ENCODE results near the gene LMAN2L.
A peak's percentile ranks its signal among the peaks of the same experiment; 100 is the strongest.

The LMAN2L gene

GRCh38 chr2:96764253-96764637 lies 24.4 kb upstream of the LMAN2L start:
- H3K9me2 ChIP-seq (replicated peaks; ENCODE audit: control insufficient read depth, low read length), result no peaks in the 10 kb centered on the region
- H3K4me3 ChIP-seq (ENCODE audit: low read length), result peak overlapping the region; percentile 93
- H3K36me3 ChIP-seq (ENCODE audit: control insufficient read depth, low read length), result no peaks in the 10 kb centered on the region
- no peaks in the 10 kb centered on the region for H3K27me3 ChIP-seq (ENCODE audit: control insufficient read depth, low read length)
- no peaks in the 10 kb centered on the region for H4K20me1 ChIP-seq (ENCODE audit: control insufficient read depth, insufficient read depth, low read depth, low read length)
- TF ChIP-seq EZH2phosphoT487 (IDR thresholded peaks at IDR 0.05; ENCODE audit: borderline replicate concordance, low read length) (no peak), CTCF (IDR thresholded peaks at IDR 0.05; ENCODE audit: low read depth, low read length, poor library complexity, severe bottlenecking) (no peak)
- no peaks in the 10 kb centered on the region for H3K9me3 ChIP-seq (ENCODE audit: control insufficient read depth, insufficient read depth, low read length)
- H3F3A ChIP-seq (ENCODE audit: control insufficient read depth, insufficient read depth), result peaks cover 2% of the 10 kb centered on the region; the same call in 1 of the 2 replicates
- H3K4me1 ChIP-seq (ENCODE audit: control insufficient read depth, low read length), result peaks cover 74% of the 10 kb centered on the region
- no peak overlapping the region for H3K27ac ChIP-seq (ENCODE audit: low read depth, low read length)
- H3K4me2 ChIP-seq (ENCODE audit: low read length), result peak overlapping the region; percentile 84
- H3K79me2 ChIP-seq (ENCODE audit: control insufficient read depth, low read length), result peaks cover 57% of the 10 kb centered on the region

GRCh38 chr2:96763511-96764252 lies 23.8 kb upstream of the LMAN2L start:
- H3K9me3 ChIP-seq (ENCODE audit: control insufficient read depth, insufficient read depth, low read length), result no peaks in the 10 kb centered on the region
- H3K79me2 ChIP-seq (ENCODE audit: control insufficient read depth, low read length), result peaks cover 56% of the 10 kb centered on the region
- peak; percentile 92 for TF ChIP-seq CTCF (IDR thresholded peaks at IDR 0.05; ENCODE audit: low read depth, low read length, poor library complexity, severe bottlenecking)
- no peak for TF ChIP-seq EZH2phosphoT487 (IDR thresholded peaks at IDR 0.05; ENCODE audit: borderline replicate concordance, low read length)
- no peaks in the 10 kb centered on the region for H3K27me3 ChIP-seq (ENCODE audit: control insufficient read depth, low read length)
- no peaks in the 10 kb centered on the region for H3K36me3 ChIP-seq (ENCODE audit: control insufficient read depth, low read length)
- peaks cover 74% of the 10 kb centered on the region for H3K4me1 ChIP-seq (ENCODE audit: control insufficient read depth, low read length)
- H3F3A ChIP-seq (ENCODE audit: control insufficient read depth, insufficient read depth), result peaks cover 2% of the 10 kb centered on the region; the same call in 1 of the 2 replicates
- peak overlapping the region; percentile 84 for H3K4me2 ChIP-seq (ENCODE audit: low read length)
- no peaks in the 10 kb centered on the region for H4K20me1 ChIP-seq (ENCODE audit: control insufficient read depth, insufficient read depth, low read depth, low read length)
- peak overlapping the region; percentile 93 for H3K4me3 ChIP-seq (ENCODE audit: low read length)
- no peaks in the 10 kb centered on the region for H3K9me2 ChIP-seq (replicated peaks; ENCODE audit: control insufficient read depth, low read length)
- H3K27ac ChIP-seq (ENCODE audit: low read depth, low read length), result no peak overlapping the region

- H3K9me3 ChIP-seq (ENCODE audit: control insufficient read depth, insufficient read depth, low read length), result no peaks in the 10 kb centered on the region
- H3K4me3 ChIP-seq (ENCODE audit: low read length), result peak overlapping the region; percentile 93
- H3K27me3 ChIP-seq (ENCODE audit: control insufficient read depth, low read length), result no peaks in the 10 kb centered on the region
- no peaks in the 10 kb centered on the region for H3K9me2 ChIP-seq (replicated peaks; ENCODE audit: control insufficient read depth, low read length)
- H3K4me1 ChIP-seq (ENCODE audit: control insufficient read depth, low read length), result peaks cover 64% of the 10 kb centered on the region
- H3K79me2 ChIP-seq (ENCODE audit: control insufficient read depth, low read length), result peaks cover 51% of the 10 kb centered on the region
- H3K27ac ChIP-seq (ENCODE audit: low read depth, low read length), result no peak overlapping the region
- TF ChIP-seq CTCF (IDR thresholded peaks at IDR 0.05; ENCODE audit: low read depth, low read length, poor library complexity, severe bottlenecking) (no peak), EZH2phosphoT487 (IDR thresholded peaks at IDR 0.05; ENCODE audit: borderline replicate concordance, low read length) (no peak)
- no peaks in the 10 kb centered on the region for H3K36me3 ChIP-seq (ENCODE audit: control insufficient read depth, low read length)
- H4K20me1 ChIP-seq (ENCODE audit: control insufficient read depth, insufficient read depth, low read depth, low read length), result no peaks in the 10 kb centered on the region
- H3K4me2 ChIP-seq (ENCODE audit: low read length), result peak overlapping the region; percentile 84
- no peaks in the 10 kb centered on the region for H3F3A ChIP-seq (ENCODE audit: control insufficient read depth, insufficient read depth)
These were observed 22.9 kb upstream of the LMAN2L start for GRCh38 chr2:96762529-96763311.

Measured in DOHH2 (cell line).